DMS114 treated with DMSO at 0.1 percent for 48 hours (cell line): ENCODE data around the gene TASP1.

Source experiments
- DNase-seq: peaks from one replicate; lab custom pipeline; 2025; ENCODE audit not compliant: unreplicated experiment; lab: John Stamatoyannopoulos, UW

Gene TASP1

GRCh38 chr20:13355411-13355810 is 283.3 kb downstream of the TASP1 start:
- no peak for DNase-seq

DNA sequence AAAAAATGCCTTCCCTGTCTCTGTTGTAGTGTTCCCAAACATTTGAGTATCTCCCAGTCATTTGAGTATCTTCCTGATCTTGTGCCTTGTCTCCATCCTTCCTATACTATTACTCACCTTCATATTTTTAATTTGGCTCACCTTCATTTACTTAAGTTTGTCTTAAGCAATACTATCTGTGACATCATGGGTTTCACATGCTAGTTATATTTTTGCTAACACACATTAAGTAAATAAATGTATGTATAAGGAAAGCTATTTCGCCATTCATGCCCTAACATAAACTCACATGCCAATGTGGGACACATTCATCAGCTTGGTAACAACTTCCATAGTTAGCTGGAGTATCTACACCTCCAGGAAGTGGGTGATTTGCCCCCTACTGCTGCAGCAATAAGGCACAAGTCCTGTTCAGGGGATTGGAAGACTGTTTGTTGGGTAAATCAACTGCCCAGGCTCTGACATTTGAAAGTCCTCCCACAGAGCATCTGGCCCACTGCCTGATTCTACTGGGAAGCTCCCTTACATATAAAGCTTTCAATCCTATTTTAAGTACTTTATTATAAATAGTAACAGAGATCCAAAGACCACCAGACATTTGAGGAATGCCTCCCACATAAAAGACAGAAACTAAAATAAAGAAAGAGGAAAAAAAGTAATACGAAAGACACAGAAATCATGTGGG is 285.3 kb downstream of the TASP1 start:
- DNase-seq, result no peak

GRCh38 chr20:13349235-13349604 is 289.5 kb downstream of the TASP1 start:
- no peak for DNase-seq

- DNase-seq, result no peak
Observed at GRCh38 chr20:13348311-13349234, 290.2 kb downstream of the TASP1 start.

- no peak for DNase-seq
Observed at GRCh38 chr20:13344671-13345070, 294.1 kb downstream of the TASP1 start.

GRCh38 chr20:13342469-13343242 is 296.1 kb downstream of the TASP1 start:
- no peak for DNase-seq

DNA sequence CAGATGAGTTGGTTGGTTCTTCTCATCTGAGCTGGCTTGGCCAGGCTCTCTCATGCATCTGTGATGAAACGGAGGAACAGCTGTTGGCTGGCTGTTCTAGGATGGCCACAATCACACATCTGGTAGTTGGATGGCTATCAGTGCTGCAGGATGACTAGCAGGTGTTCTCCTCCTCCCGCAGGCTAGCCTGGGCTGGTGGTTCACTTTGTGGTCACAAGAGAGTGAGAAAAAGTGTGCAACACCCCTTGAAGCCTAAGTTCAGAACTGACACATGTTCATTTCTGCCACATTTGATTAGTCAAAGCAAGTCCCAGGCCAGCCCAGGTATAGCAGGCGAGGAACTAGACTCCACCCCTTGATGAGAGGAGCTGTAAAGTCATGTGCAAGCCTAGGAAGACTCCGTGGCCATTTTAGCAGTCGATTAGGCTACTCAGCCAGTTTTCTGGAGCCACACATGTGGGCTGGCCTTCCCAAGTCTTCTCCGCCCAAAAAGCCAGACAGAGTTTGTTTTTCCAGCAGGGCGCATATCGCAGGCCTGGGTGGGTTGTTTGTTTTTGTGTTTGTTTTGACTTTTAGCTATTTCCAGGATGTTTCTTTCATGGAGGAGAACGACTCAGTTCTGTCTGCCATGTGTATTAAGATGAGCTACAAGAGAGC is 296.9 kb downstream of the TASP1 start:
- no peak for DNase-seq

DNA sequence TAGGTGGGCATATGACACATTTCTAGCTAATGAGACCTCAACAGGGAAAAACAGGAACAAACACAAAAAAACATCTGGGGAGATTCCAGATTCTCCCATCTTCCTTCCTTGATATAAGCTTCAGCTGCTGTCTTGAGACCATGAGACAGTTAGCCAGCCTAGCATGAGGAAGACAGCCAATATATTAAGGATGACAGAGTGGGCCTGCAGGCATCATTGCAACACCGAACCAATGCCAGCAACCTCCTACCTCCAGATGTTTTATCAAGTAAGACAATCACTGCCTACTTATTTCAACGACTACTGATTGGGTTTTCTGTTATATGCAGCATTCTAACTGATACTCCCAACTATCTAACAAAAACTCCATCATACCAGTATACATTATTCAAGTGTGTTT is 298.6 kb downstream of the TASP1 start:
- no peak for DNase-seq
